ENCODE results near the gene SLC43A3.

SLC43A3 gene

GRCh38 chr11:57368106-57368844, 58.6 kb downstream of the SLC43A3 start:
- no peaks in the 10 kb centered on the region for H3K4me1 ChIP-seq (ENCODE audit: control insufficient read depth, low read length)
- no peaks in the 10 kb centered on the region for H3K79me2 ChIP-seq (ENCODE audit: control insufficient read depth, low read length)
- H3K27me3 ChIP-seq (ENCODE audit: control insufficient read depth, low read length), result peaks cover 6% of the 10 kb centered on the region
- H3K9me3 ChIP-seq (ENCODE audit: control insufficient read depth, insufficient read depth, low read length), result no peaks in the 10 kb centered on the region
- no peak for TF ChIP-seq EZH2phosphoT487 (IDR thresholded peaks at IDR 0.05; ENCODE audit: borderline replicate concordance, low read length)
- TF ChIP-seq CTCF (IDR thresholded peaks at IDR 0.05; ENCODE audit: low read depth, low read length, poor library complexity, severe bottlenecking), result no peak
- no peaks in the 10 kb centered on the region for H3K36me3 ChIP-seq (ENCODE audit: control insufficient read depth, low read length)
- no peak overlapping the region for H3K27ac ChIP-seq (ENCODE audit: low read depth, low read length)
- H3K4me3 ChIP-seq (ENCODE audit: low read length), result no peak overlapping the region
- H3K4me2 ChIP-seq (ENCODE audit: low read length), result no peak overlapping the region
- no peaks in the 10 kb centered on the region for H3K9me2 ChIP-seq (replicated peaks; ENCODE audit: control insufficient read depth, low read length)
- H3F3A ChIP-seq (ENCODE audit: control insufficient read depth, insufficient read depth), result no peaks in the 10 kb centered on the region
- no peaks in the 10 kb centered on the region for H4K20me1 ChIP-seq (ENCODE audit: control insufficient read depth, insufficient read depth, low read depth, low read length)

GRCh38 chr11:57364851-57365660, 61.9 kb downstream of the SLC43A3 start:
- H3K27ac ChIP-seq (ENCODE audit: low read depth, low read length), result no peak overlapping the region
- peaks cover 11% of the 10 kb centered on the region for H3K27me3 ChIP-seq (ENCODE audit: control insufficient read depth, low read length)
- no peak overlapping the region for H3K4me3 ChIP-seq (ENCODE audit: low read length)
- H3K79me2 ChIP-seq (ENCODE audit: control insufficient read depth, low read length), result no peaks in the 10 kb centered on the region
- no peaks in the 10 kb centered on the region for H3K9me2 ChIP-seq (replicated peaks; ENCODE audit: control insufficient read depth, low read length)
- no peaks in the 10 kb centered on the region for H3K36me3 ChIP-seq (ENCODE audit: control insufficient read depth, low read length)
- H3K9me3 ChIP-seq (ENCODE audit: control insufficient read depth, insufficient read depth, low read length), result no peaks in the 10 kb centered on the region
- H4K20me1 ChIP-seq (ENCODE audit: control insufficient read depth, insufficient read depth, low read depth, low read length), result no peaks in the 10 kb centered on the region
- no peaks in the 10 kb centered on the region for H3F3A ChIP-seq (ENCODE audit: control insufficient read depth, insufficient read depth)
- no peaks in the 10 kb centered on the region for H3K4me1 ChIP-seq (ENCODE audit: control insufficient read depth, low read length)
- TF ChIP-seq CTCF (IDR thresholded peaks at IDR 0.05; ENCODE audit: low read depth, low read length, poor library complexity, severe bottlenecking), result no peak
- no peak for TF ChIP-seq EZH2phosphoT487 (IDR thresholded peaks at IDR 0.05; ENCODE audit: borderline replicate concordance, low read length)
- no peak overlapping the region for H3K4me2 ChIP-seq (ENCODE audit: low read length)

GRCh38 chr11:57363131-57364080, 63.5 kb downstream of the SLC43A3 start:
- no peak overlapping the region for H3K4me3 ChIP-seq (ENCODE audit: low read length)
- no peaks in the 10 kb centered on the region for H3K4me1 ChIP-seq (ENCODE audit: control insufficient read depth, low read length)
- no peak overlapping the region for H3K27ac ChIP-seq (ENCODE audit: low read depth, low read length)
- no peaks in the 10 kb centered on the region for H3K9me3 ChIP-seq (ENCODE audit: control insufficient read depth, insufficient read depth, low read length)
- H3K79me2 ChIP-seq (ENCODE audit: control insufficient read depth, low read length), result no peaks in the 10 kb centered on the region
- no peaks in the 10 kb centered on the region for H3K36me3 ChIP-seq (ENCODE audit: control insufficient read depth, low read length)
- no peaks in the 10 kb centered on the region for H3K9me2 ChIP-seq (replicated peaks; ENCODE audit: control insufficient read depth, low read length)
- no peaks in the 10 kb centered on the region for H3F3A ChIP-seq (ENCODE audit: control insufficient read depth, insufficient read depth)
- H4K20me1 ChIP-seq (ENCODE audit: control insufficient read depth, insufficient read depth, low read depth, low read length), result no peaks in the 10 kb centered on the region
- TF ChIP-seq EZH2phosphoT487 (IDR thresholded peaks at IDR 0.05; ENCODE audit: borderline replicate concordance, low read length), result no peak
- TF ChIP-seq CTCF (IDR thresholded peaks at IDR 0.05; ENCODE audit: low read depth, low read length, poor library complexity, severe bottlenecking), result no peak
- H3K4me2 ChIP-seq (ENCODE audit: low read length), result no peak overlapping the region
- H3K27me3 ChIP-seq (ENCODE audit: control insufficient read depth, low read length), result peaks cover 15% of the 10 kb centered on the region

Measured in DOHH2 (cell line).